Measurements from ENCODE around the gene FLNB.

FLNB gene

DNA sequence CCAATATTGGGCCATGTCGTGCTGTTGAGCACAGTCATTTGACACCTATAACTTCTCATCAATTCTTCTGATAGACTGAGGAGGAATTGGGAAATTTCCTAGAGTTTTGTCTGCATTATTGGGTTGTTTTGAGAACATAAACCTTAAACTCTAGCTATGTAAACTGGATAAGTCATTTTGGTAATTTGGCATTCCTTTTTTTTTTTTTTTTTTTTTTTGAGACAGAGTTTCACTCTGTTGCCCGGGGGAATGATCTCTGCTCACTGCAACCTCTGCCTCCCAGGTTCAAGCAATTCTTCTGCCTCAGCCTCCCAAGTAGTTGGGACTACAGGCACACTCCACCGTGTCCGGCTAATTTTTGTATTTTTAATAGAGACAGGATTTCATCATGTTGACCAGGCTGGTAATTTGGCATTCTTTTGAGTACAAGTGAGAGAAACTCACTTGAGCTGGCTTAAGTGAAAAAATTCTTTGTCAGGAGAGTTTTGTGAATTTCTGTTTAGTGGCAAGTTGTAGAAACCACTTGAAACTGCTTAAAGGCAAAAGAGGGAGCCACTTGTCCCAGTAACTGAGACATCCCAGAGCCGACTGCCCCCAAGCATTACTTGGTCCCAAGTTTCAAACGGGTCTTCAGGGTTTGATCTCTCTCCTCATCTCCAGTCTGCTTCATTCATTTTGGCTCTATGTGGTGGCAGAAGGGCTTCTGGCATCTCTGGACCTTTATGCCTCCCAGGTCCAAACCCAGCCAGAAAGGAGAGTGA is 34.9 kb downstream of the FLNB start:
- Histone ChIP-seq H3K9me3 (no peaks in the 10 kb centered on the region), H3K4me3 (ENCODE audit: low read depth, low read length) (no peak overlapping the region), H3K4me1 (no peaks in the 10 kb centered on the region), H3K27me3 (no peaks in the 10 kb centered on the region), H3K36me3 (no peaks in the 10 kb centered on the region)
- no peak for DNase-seq
- no peak for TF ChIP-seq CTCF (IDR thresholded peaks at IDR 0.05; ENCODE audit: low read depth, low read length)

GRCh38 chr3:58043933-58044332 is 35.7 kb downstream of the FLNB start:
- peaks cover 2% of the 10 kb centered on the region; the same call in 1 of the 2 replicates for H3K4me1 ChIP-seq
- H3K4me3 ChIP-seq (ENCODE audit: low read depth, low read length) = no peak overlapping the region
- no peaks in the 10 kb centered on the region for H3K27me3 ChIP-seq
- H3K36me3 ChIP-seq = no peaks in the 10 kb centered on the region
- TF ChIP-seq CTCF (IDR thresholded peaks at IDR 0.05; ENCODE audit: low read depth, low read length) = no peak
- DNase-seq = no peak
- H3K9me3 ChIP-seq = no peaks in the 10 kb centered on the region

GRCh38 chr3:58044691-58045483 is 36.7 kb downstream of the FLNB start:
- H3K4me1 ChIP-seq = peaks cover 6% of the 10 kb centered on the region; the same call in 1 of the 2 replicates
- no peaks in the 10 kb centered on the region for H3K36me3 ChIP-seq
- no peak for TF ChIP-seq CTCF (IDR thresholded peaks at IDR 0.05; ENCODE audit: low read depth, low read length)
- no peaks in the 10 kb centered on the region for H3K27me3 ChIP-seq
- no peak overlapping the region for H3K4me3 ChIP-seq (ENCODE audit: low read depth, low read length)
- DNase-seq = no peak
- H3K9me3 ChIP-seq = no peaks in the 10 kb centered on the region

GRCh38 chr3:58047826-58048225 is 39.6 kb downstream of the FLNB start:
- DNase-seq = no peak
- TF ChIP-seq CTCF (IDR thresholded peaks at IDR 0.05; ENCODE audit: low read depth, low read length) = no peak
- H3K27me3 ChIP-seq = no peaks in the 10 kb centered on the region

DNA sequence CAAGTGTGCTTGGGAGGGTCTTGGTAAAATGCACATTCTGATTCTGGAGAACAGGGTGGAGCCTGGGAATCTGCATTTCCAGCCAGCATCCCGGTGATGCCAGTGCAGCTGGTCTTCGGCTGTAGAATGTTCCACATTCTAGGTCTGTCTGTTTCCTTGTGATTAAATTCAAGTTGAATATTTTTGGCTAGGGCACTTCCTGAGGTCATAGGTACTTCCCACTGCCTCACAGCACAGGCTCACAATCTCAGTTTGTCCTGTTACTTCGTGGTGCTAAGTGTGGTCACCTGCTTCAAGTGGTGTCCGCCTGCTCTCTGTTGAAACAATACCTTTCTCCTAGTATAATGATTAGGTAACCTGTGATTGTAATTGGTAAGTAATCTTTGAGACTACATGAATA is 40.1 kb downstream of the FLNB start:
- DNase-seq = no peak
- H3K4me1 ChIP-seq = peaks cover 6% of the 10 kb centered on the region; the same call in 1 of the 2 replicates
- no peak overlapping the region for H3K4me3 ChIP-seq (ENCODE audit: low read depth, low read length)
- no peaks in the 10 kb centered on the region for H3K27me3 ChIP-seq
- TF ChIP-seq CTCF (IDR thresholded peaks at IDR 0.05; ENCODE audit: low read depth, low read length) = no peak
- no peaks in the 10 kb centered on the region for H3K9me3 ChIP-seq
- H3K36me3 ChIP-seq = no peaks in the 10 kb centered on the region

More at GRCh38 chr3:58047826-58048225, 39.6 kb downstream of the FLNB start:
- no peaks in the 10 kb centered on the region for H3K36me3 ChIP-seq
- no peak overlapping the region for H3K4me3 ChIP-seq (ENCODE audit: low read depth, low read length)
- no peaks in the 10 kb centered on the region for H3K9me3 ChIP-seq
- H3K4me1 ChIP-seq = peaks cover 6% of the 10 kb centered on the region; the same call in 1 of the 2 replicates
